Spleen (tissue), 11 donors: Measurements from ENCODE around the gene SGIP1. TPM values are rescaled to one million over a fixed set of nuclear protein-coding genes. Genes with fewer than 3 reads are reported as not detected.

Experiments
- DNase-seq: peaks from one replicate; pipeline ENCODE4 v3.0.0-alpha.2; 2020
- H3K27ac ChIP-seq, 8 donors: fragments of 200-600 bp; sonication (generic) in 7 of 8; 1 replicate in 4 of 8; 2 replicates in 4 of 8; pipeline versions ENCODE4 v1.5.0 to v1.8.0; 2016 to 2021; ENCODE audit warnings: inconsistent platforms in 4 of 8, mild to moderate bottlenecking in 4 of 8, moderate library complexity in 1 of 8
- H3K27me3 ChIP-seq, 7 donors: fragments of 200-600 bp; sonication (generic) in 6 of 7; replicated peaks in 1 of 7; 1 replicate in 4 of 7; 2 replicates in 3 of 7; pipeline versions ENCODE4 v1.5.0 to v1.8.0; 2016 to 2021; ENCODE audit warnings: inconsistent platforms in 3 of 7, mild to moderate bottlenecking in 1 of 7
- H3K36me3 ChIP-seq, 6 donors: fragments of 200-600 bp; sonication (generic) in 5 of 6; 1 replicate in 4 of 6; 2 replicates in 2 of 6; pipeline versions ENCODE4 v1.5.0 to v1.8.0; 2016 to 2021; ENCODE audit warnings: inconsistent platforms in 2 of 6
- H3K4me1 ChIP-seq, 6 donors: fragments of 200-600 bp; sonication (generic) in 5 of 6; 1 replicate in 3 of 6; 2 replicates in 3 of 6; pipeline versions ENCODE4 v1.5.0 to v1.8.0; 2016 to 2021; ENCODE audit warnings: inconsistent platforms in 3 of 6
- H3K4me3 ChIP-seq, 8 donors: fragments of 200-600 bp; sonication (generic) in 7 of 8; 1 replicate in 4 of 8; 2 replicates in 4 of 8; pipeline versions ENCODE4 v1.5.0 to v1.8.0; 2016 to 2021; ENCODE audit warnings: inconsistent platforms in 4 of 8, mild to moderate bottlenecking in 4 of 8, moderate library complexity in 2 of 8
- H3K9me3 ChIP-seq, 8 donors: fragments of 200-600 bp; sonication (generic) in 7 of 8; 1 replicate in 4 of 8; 2 replicates in 4 of 8; pipeline versions ENCODE4 v1.5.0 to v1.8.0; 2016 to 2021; ENCODE audit warnings: inconsistent platforms in 4 of 8
- POLR2A ChIP-seq, 3 donors: fragments of 450-650 bp; IDR thresholded peaks; one replicate each; pipeline ENCODE4 v1.5.1; 2017; ENCODE audit warnings: antibody characterized with exemption in 3 of 3, mild to moderate bottlenecking in 1 of 3
- POLR2AphosphoS5 ChIP-seq, 3 donors: sonication (generic); formaldehyde crosslinking; IDR thresholded peaks; one replicate each; pipeline ENCODE4 v1.5.1; 2017; ENCODE audit warnings: antibody characterized with exemption in 3 of 3
- WGBS, 5 donors: extraction: QIAGEN DNeasy Blood & Tissue Kit in 3 of 5; methylation state at CpG; one replicate each; pipeline versions ENCODE4 v1.1.5 to v1.1.7; 2013 to 2018; 5-methylcytosine and 5-hydroxymethylcytosine counted together
- intact Hi-C: fragments of 100-400 bp; cut with DNase I; formaldehyde crosslinking; loops from one replicate; pipeline ENCODE4 v1.15.0; 2023; ENCODE audit warnings: low total_unique reads
- polyA plus RNA-seq, 3 donors: library from polyadenylated mRNA; stranded (reverse); fragments of 200-250 nt; gene quantifications; one replicate each; pipeline ENCODE4 v1.2.1, GENCODE V29; 2013
- total RNA-seq, 7 donors: library from RNA; depleted of rRNA in 3 of 7; stranded (reverse); fragments of >200 nt in 3 of 7; fragmentation: NEBNext Ultra II Directional in 4 of 7; extraction: Animal tissue kit (Norgen Biotek cat#: 25700) in 4 of 7; gene quantifications; one replicate each; pipeline versions ENCODE4 v1.1.0 to v1.2.1, GENCODE V29; 2016 to 2021
- TF ChIP-seq, protein P1 (sequence below), 11 experiments: fragments of 200-600 bp in 7 of 11; fragments of 450-650 bp in 4 of 11; sonication (generic) in 4 of 11; IDR thresholded peaks in 8 of 11; conservative IDR thresholded peaks in 3 of 11; 1 replicate in 7 of 11; 2 replicates in 4 of 11; pipeline versions ENCODE4 v1.4.0 to v1.8.0; 2016 to 2021; ENCODE audit warnings: antibody characterized with exemption in 11 of 11, inconsistent platforms in 4 of 11, mild to moderate bottlenecking in 1 of 11
- donor health status: healthy with polysubstance abuse.
- donor health status: DM: no; HTN: no; CAD: no; lungs with moderate emphysema.
- donor health status: DM: no; HTN: no; CAD: no.
- donor health status: Bipolar disorder and iron deficiency.
- donor health status: healthy.
- donor health status: DM: no; HTN: no; CAD: no.
- donor health status: DM: yes; HTN: yes; CAD: no.

SGIP1 gene
- total and polyA plus RNA-seq, 10 donors = 0.13 to 1.6 (median 0.74) TPM; not detected in 2

DNA sequence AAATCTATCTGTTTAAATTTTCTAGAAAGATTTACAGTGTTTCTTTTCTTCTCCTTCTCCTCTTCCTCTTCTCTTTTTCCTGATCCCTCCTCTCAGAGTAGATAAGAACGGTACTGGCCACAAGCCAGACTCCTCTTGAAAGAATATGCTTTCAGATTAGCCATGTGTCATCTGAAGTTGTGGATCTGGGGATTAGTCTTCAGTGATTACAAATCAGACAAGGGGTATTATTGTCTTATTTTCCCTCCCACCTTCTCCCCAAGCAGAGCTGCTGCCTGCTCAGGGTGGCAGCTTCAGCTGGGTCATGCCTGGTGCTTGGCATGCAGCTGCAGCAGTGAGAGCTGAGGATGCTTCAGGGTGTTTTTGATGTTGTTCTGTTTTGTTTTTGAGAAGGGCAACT, 42.7 kb downstream of the SGIP1 start:
- no peak for DNase-seq
- TF ChIP-seq, protein P1, sequence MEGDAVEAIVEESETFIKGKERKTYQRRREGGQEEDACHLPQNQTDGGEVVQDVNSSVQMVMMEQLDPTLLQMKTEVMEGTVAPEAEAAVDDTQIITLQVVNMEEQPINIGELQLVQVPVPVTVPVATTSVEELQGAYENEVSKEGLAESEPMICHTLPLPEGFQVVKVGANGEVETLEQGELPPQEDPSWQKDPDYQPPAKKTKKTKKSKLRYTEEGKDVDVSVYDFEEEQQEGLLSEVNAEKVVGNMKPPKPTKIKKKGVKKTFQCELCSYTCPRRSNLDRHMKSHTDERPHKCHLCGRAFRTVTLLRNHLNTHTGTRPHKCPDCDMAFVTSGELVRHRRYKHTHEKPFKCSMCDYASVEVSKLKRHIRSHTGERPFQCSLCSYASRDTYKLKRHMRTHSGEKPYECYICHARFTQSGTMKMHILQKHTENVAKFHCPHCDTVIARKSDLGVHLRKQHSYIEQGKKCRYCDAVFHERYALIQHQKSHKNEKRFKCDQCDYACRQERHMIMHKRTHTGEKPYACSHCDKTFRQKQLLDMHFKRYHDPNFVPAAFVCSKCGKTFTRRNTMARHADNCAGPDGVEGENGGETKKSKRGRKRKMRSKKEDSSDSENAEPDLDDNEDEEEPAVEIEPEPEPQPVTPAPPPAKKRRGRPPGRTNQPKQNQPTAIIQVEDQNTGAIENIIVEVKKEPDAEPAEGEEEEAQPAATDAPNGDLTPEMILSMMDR (IDR thresholded peaks at IDR 0.05 in 8 of 11, conservative IDR thresholded peaks at IDR 0.05 in 3 of 11) = no peak
- TF ChIP-seq POLR2AphosphoS5 (IDR thresholded peaks at IDR 0.05) (no peak), POLR2A (IDR thresholded peaks at IDR 0.05) (no peak)
- 10 to 33% (median 18%) methylated on average over 1 of the region's 1 CpG for WGBS, 5 donors
- no peaks in the 10 kb centered on the region for H3K27me3 ChIP-seq
- H3K4me1 ChIP-seq = no peaks in the 10 kb centered on the region
- H3K9me3 ChIP-seq = no peaks in the 10 kb centered on the region
- H3K4me3 ChIP-seq = no peak overlapping the region
- H3K27ac ChIP-seq = no peak overlapping the region
- H3K36me3 ChIP-seq = no peaks in the 10 kb centered on the region
- intact Hi-C loops = no loop called here

DNA sequence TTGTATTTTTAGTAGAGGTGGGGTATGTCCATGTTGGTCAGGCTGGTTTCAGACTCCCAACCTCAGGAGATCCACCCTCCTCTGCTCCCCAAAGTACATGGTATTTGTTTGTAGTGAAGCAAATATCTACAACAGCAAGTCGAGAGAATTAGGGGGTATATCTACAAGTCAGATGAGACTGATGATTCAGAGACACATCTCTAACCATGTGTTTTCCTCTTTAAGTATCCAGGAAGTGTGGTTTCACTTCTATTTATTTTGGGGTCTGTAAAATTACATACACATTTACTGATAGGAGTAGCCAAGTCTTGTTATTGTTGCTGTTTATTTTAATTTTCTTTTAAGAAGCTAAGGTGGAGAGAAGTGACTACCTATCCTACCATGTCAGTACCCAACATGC, 44.9 kb downstream of the SGIP1 start:
- 0 to 43% (median 32%) methylated on average over 1 of the region's 1 CpG for WGBS, 5 donors
- Histone ChIP-seq H3K36me3 (no peaks in the 10 kb centered on the region), H3K4me3 (no peak overlapping the region), H3K27me3 (no peaks in the 10 kb centered on the region), H3K9me3 (no peaks in the 10 kb centered on the region), H3K4me1 (no peaks in the 10 kb centered on the region), H3K27ac (no peak overlapping the region)
- intact Hi-C loops = no loop called here
- no peak for TF ChIP-seq POLR2AphosphoS5 (IDR thresholded peaks at IDR 0.05)
- TF ChIP-seq POLR2A (IDR thresholded peaks at IDR 0.05) = no peak
- DNase-seq = no peak

DNA sequence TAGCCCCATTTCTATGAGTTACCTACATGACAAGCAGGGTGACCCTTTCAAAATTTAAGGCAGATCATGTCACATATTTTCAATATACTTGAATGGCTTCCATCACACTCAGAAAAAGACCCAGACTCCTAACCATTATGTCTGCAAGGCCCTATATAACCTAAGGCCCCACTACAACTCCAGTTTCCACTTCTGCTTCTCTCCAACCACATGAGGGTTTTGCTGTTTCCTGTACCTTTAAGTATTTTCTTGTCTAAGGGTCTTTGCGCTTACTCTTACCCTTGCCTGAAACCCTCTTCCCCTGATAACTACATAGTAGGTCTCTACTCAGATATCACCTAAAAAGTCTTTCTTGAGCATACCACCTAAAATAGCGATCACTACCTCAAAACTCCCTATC, 46.1 kb downstream of the SGIP1 start:
- no peak overlapping the region for H3K4me3 ChIP-seq
- no peak for DNase-seq
- H3K36me3 ChIP-seq = no peaks in the 10 kb centered on the region
- no peaks in the 10 kb centered on the region for H3K27me3 ChIP-seq
- no peaks in the 10 kb centered on the region for H3K4me1 ChIP-seq
- TF ChIP-seq, protein P1 (IDR thresholded peaks at IDR 0.05 in 8 of 11, conservative IDR thresholded peaks at IDR 0.05 in 3 of 11) = no peak
- TF ChIP-seq POLR2A (IDR thresholded peaks at IDR 0.05) (no peak), POLR2AphosphoS5 (IDR thresholded peaks at IDR 0.05) (no peak)
- no peaks in the 10 kb centered on the region for H3K9me3 ChIP-seq
- WGBS, 5 donors = 30 to 75% (median 63%) methylated on average over 2 of the region's 2 CpGs
- intact Hi-C loops = no loop called here
- H3K27ac ChIP-seq = no peak overlapping the region

DNA sequence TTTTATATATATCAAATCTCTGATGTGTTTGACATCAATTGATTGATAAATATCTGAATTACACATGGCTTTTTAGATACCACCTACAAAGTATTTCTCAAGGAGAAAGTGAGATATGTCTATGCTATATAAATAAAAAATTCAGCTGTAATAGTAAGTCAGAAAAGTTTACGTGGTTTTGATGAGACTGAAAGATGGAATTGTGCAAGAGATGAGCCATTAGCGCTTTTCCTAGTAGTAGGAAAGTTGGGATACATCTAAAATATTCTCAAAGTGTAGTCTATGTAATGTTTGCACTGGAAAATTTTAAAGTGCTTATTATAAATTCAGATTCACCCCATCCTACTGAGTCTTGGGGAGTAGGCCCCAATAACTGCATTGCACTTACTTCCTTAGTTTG, 49.1 kb downstream of the SGIP1 start:
- H3K27ac ChIP-seq = no peak overlapping the region
- H3K27me3 ChIP-seq = no peaks in the 10 kb centered on the region
- no peak for DNase-seq
- 45 to 88% (median 81%) methylated on average over 2 of the region's 2 CpGs for WGBS, 5 donors
- TF ChIP-seq POLR2AphosphoS5 (IDR thresholded peaks at IDR 0.05) (no peak), POLR2A (IDR thresholded peaks at IDR 0.05) (no peak)
- TF ChIP-seq, protein P1 (IDR thresholded peaks at IDR 0.05 in 8 of 11, conservative IDR thresholded peaks at IDR 0.05 in 3 of 11) = no peak
- no peak overlapping the region for H3K4me3 ChIP-seq
- H3K9me3 ChIP-seq = no peaks in the 10 kb centered on the region
- no peaks in the 10 kb centered on the region for H3K36me3 ChIP-seq
- intact Hi-C loops = no loop called here
- H3K4me1 ChIP-seq = no peaks in the 10 kb centered on the region

DNA sequence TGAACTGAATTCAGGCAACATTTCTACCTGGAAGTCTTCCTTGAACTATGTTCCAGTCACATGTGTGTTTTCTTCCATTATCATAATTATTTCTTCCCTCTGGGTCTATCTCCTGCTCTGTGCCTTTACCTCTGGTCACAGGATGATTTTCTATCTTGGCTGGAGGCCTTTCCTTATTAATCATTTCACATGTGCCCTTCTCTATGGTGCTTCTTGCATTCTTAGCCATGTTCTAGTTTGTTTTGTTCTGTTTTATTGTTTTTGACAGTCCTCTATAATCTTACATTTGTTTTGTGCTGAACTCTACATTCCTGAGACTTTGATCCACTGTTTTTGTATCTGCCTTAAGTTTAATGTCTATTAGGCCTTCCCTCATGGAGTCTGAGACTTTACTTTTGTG, 51.0 kb downstream of the SGIP1 start:
- Histone ChIP-seq H3K27me3 (no peaks in the 10 kb centered on the region), H3K4me1 (no peaks in the 10 kb centered on the region), H3K4me3 (no peak overlapping the region), H3K9me3 (no peaks in the 10 kb centered on the region), H3K36me3 (no peaks in the 10 kb centered on the region), H3K27ac (no peak overlapping the region)
- intact Hi-C loops = no loop called here
- no peak for DNase-seq
- no peak for TF ChIP-seq POLR2A (IDR thresholded peaks at IDR 0.05)
- TF ChIP-seq, protein P1 (IDR thresholded peaks at IDR 0.05 in 8 of 11, conservative IDR thresholded peaks at IDR 0.05 in 3 of 11) = no peak
- TF ChIP-seq POLR2AphosphoS5 (IDR thresholded peaks at IDR 0.05) = no peak
